Measurements from ENCODE around the gene TMEM108. TPM values are rescaled to one million over a fixed set of nuclear protein-coding genes. Genes with fewer than 3 reads are reported as not detected.

Gene TMEM108
- total RNA-seq, 1 experiment from 2014 or later: not detected

DNA sequence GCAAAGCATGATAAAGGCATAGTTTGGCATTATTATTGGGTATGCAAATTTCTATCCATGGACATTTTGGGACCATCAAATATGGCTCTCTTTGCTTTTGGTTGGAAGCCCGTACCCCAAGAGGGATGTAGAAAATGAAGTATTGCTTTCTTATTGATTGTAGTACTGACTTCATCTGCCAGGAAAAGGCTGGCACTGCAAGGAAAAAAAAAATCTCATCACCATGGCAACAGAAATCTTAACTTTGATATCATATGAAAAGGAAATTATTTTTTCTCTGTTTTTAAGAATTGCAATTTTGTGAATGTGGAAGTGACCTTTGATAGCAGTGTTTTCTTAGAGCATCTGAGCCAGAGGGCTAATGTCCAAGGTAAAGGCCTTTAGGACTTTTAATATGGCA lies 151.7 kb downstream of the TMEM108 start (continued):
- no peak for TF ChIP-seq REST (IDR thresholded peaks at IDR 0.05; ENCODE audit: low read depth)

- ChIA-PET RAD21 (ENCODE audit: low non-redundant PET in 1 of 2, low total read pairs in 2 of 2, uncharacterized antibody in 2 of 2, unreplicated experiment in 2 of 2) (no interaction called here), POLR2A (no interaction called here), CTCF (no interaction called here)
- intact Hi-C loops (cut with micrococcal nuclease): no loop called here
- H3K9ac ChIP-seq (ENCODE audit: low read length): no peak overlapping the region
- no peak overlapping the region for H2AFZ ChIP-seq (ENCODE audit: low read depth, low read length, poor library complexity, severe bottlenecking)
- no peaks in the 10 kb centered on the region for H3K79me2 ChIP-seq (ENCODE audit: insufficient read depth, low read length)
- H3K4me3 ChIP-seq (replicated peaks in 1 of 2; ENCODE audit: low read depth in 1 of 2, low read length in 2 of 2): no peak overlapping the region
- no peaks in the 10 kb centered on the region for H4K20me1 ChIP-seq (ENCODE audit: insufficient read depth)
- no peaks in the 10 kb centered on the region for H3K36me3 ChIP-seq (ENCODE audit: control insufficient read depth in 1 of 2, insufficient read depth in 2 of 2, low read length in 2 of 2)
- DNase-seq (ENCODE audit: low read depth, low spot score): no peak
- BruUV-seq (replicated peaks): no TSS peak
- H3K27me3 ChIP-seq (ENCODE audit: insufficient read depth, low read length): peaks cover 50% of the 10 kb centered on the region
- no peak for ATAC-seq
- H3K4me2 ChIP-seq (ENCODE audit: low read length): no peak overlapping the region
- TF ChIP-seq ELF1 (IDR thresholded peaks at IDR 0.05; ENCODE audit: borderline replicate concordance, low read depth) (no peak), JUND (IDR thresholded peaks at IDR 0.05) (no peak), EZH2 (IDR thresholded peaks at IDR 0.05) (no peak), ZBTB33 (IDR thresholded peaks at IDR 0.05; ENCODE audit: extremely low read depth, insufficient replicate concordance, low read length) (no peak), SP1 (IDR thresholded peaks at IDR 0.05; ENCODE audit: low read depth) (no peak), SRF (IDR thresholded peaks at IDR 0.05; ENCODE audit: low read depth) (no peak), REST (IDR thresholded peaks at IDR 0.05; ENCODE audit: low read depth) (no peak), CEBPB (IDR thresholded peaks at IDR 0.05; ENCODE audit: low read depth) (no peak), RAD21 (IDR thresholded peaks at IDR 0.05; ENCODE audit: low read depth) (no peak), ZNF274 (IDR thresholded peaks at IDR 0.05; ENCODE audit: low read depth, low read length) (no peak), POLR2A (IDR thresholded peaks at IDR 0.05; ENCODE audit: borderline replicate concordance, extremely low read depth, insufficient read depth, insufficient read length) (no peak), EGR1 (IDR thresholded peaks at IDR 0.05; ENCODE audit: low read depth) (no peak), EZH2phosphoT487 (IDR thresholded peaks at IDR 0.05; ENCODE audit: borderline replicate concordance) (no peak), POLR2AphosphoS5 (IDR thresholded peaks at IDR 0.05; ENCODE audit: low read depth, low read length) (no peak), YY1 (IDR thresholded peaks at IDR 0.05; ENCODE audit: extremely low read depth, insufficient replicate concordance, low read depth, low read length) (no peak)
- TF ChIP-seq, protein P1, sequence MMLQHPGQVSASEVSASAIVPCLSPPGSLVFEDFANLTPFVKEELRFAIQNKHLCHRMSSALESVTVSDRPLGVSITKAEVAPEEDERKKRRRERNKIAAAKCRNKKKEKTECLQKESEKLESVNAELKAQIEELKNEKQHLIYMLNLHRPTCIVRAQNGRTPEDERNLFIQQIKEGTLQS (IDR thresholded peaks at IDR 0.05): no peak
- TF ChIP-seq, protein P2, sequence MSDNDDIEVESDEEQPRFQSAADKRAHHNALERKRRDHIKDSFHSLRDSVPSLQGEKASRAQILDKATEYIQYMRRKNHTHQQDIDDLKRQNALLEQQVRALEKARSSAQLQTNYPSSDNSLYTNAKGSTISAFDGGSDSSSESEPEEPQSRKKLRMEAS (IDR thresholded peaks at IDR 0.05): no peak
- H3K9me3 ChIP-seq (ENCODE audit: control insufficient read depth in 1 of 2, insufficient read depth in 1 of 2, low read depth in 1 of 2, low read length in 2 of 2): no peaks in the 10 kb centered on the region
- no peaks in the 10 kb centered on the region for H3K4me1 ChIP-seq (ENCODE audit: control insufficient read depth in 1 of 2, insufficient read depth in 2 of 2, low read length in 2 of 2)
- no peaks in the 10 kb centered on the region for H3K9me2 ChIP-seq (ENCODE audit: insufficient read depth)
- no peak overlapping the region for H3K27ac ChIP-seq (ENCODE audit: low read depth, low read length)
Measured at GRCh38 chr3:133191818-133192217, 153.6 kb downstream of the TMEM108 start.
